ENCODE measurements around the gene PLA2G2A.

DNA sequence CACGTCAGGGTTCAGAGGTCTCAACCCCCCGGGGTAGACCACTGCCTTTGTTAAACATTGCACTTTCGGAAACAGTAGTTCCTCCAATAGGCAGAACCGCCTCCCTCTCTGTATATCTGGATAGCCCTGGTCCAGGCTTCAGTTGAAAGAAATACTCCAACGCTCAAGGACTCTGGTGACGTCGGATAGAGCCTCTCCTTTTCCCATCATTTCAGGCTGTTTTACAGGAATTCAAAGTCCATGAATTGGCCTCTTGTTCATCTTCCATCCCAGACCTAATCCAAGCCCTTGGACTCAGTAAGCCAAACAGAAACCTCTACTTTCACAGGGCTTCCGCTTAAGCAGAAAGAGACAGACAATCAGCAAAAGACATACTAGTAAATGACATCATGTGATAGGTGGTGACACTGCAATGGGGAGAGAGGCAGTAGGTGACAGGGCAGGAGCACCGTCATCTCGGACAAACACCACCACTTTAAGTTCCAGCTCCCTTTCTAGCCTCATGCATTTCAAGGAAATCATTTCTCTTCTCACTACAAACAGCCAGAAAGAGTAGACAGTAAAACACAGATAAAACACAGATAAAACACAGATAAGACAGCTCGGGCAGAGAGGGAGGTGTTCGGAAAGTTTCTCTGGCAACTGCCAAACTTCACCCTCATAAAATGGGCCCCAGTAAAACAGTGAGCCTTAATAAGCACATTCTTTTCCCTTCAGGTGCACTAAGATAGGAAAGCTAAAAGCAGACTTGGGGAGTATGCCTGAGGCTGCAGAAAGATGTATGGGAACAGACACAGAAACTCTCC, 2.3 kb upstream of the PLA2G2A start:
- no peak for TF ChIP-seq POLR2AphosphoS5 (IDR thresholded peaks at IDR 0.05)
- TF ChIP-seq, protein P1, sequence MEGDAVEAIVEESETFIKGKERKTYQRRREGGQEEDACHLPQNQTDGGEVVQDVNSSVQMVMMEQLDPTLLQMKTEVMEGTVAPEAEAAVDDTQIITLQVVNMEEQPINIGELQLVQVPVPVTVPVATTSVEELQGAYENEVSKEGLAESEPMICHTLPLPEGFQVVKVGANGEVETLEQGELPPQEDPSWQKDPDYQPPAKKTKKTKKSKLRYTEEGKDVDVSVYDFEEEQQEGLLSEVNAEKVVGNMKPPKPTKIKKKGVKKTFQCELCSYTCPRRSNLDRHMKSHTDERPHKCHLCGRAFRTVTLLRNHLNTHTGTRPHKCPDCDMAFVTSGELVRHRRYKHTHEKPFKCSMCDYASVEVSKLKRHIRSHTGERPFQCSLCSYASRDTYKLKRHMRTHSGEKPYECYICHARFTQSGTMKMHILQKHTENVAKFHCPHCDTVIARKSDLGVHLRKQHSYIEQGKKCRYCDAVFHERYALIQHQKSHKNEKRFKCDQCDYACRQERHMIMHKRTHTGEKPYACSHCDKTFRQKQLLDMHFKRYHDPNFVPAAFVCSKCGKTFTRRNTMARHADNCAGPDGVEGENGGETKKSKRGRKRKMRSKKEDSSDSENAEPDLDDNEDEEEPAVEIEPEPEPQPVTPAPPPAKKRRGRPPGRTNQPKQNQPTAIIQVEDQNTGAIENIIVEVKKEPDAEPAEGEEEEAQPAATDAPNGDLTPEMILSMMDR (IDR thresholded peaks at IDR 0.05): no peak
